ENCODE measurements around the gene FBL.
"Not testable (repeated sequence)": the region's sequence is repeated elsewhere in the genome, so short reads cannot be mapped to it uniquely, and the experiment has no call there.

Gene FBL

GRCh38 chr19:39845933-39846677 lies at the start of gene FBL:
TSS of gene FBL (minus strand) at chr19:39846379. CDS start at chr19:39846300, 79 bp downstream.
- peak; percentile 86 to 98 for DNase-seq

GRCh38 chr19:39895096-39895495 lies 48.9 kb upstream of the FBL start:
- not testable (repeated sequence) for DNase-seq

- not testable (repeated sequence) for DNase-seq
These were observed 48.0 kb upstream of the FBL start for GRCh38 chr19:39894236-39894606.

- not testable (repeated sequence) for DNase-seq
These were observed 47.4 kb upstream of the FBL start for GRCh38 chr19:39893366-39894235.

GRCh38 chr19:39892506-39892902 lies 46.3 kb upstream of the FBL start:
- DNase-seq = not testable (repeated sequence)

GRCh38 chr19:39891660-39892505 lies 45.7 kb upstream of the FBL start:
- not testable (repeated sequence) for DNase-seq

- no peak for DNase-seq
These were observed 44.8 kb upstream of the FBL start for GRCh38 chr19:39890755-39891551.

GRCh38 chr19:39889872-39890754 lies 43.9 kb upstream of the FBL start:
- not testable (repeated sequence) for DNase-seq

GRCh38 chr19:39887456-39887951 lies 41.3 kb upstream of the FBL start:
- DNase-seq = not testable (repeated sequence)

GRCh38 chr19:39885821-39886554 lies 39.8 kb upstream of the FBL start:
- DNase-seq = not testable (repeated sequence)

GRCh38 chr19:39884721-39885120 lies 38.5 kb upstream of the FBL start:
- not testable (repeated sequence) for DNase-seq

GRCh38 chr19:39882645-39883044 lies 36.5 kb upstream of the FBL start:
- not testable (repeated sequence) for DNase-seq

GRCh38 chr19:39881495-39882110 lies 35.4 kb upstream of the FBL start:
- peak; percentile 44 to 82 for DNase-seq

GRCh38 chr19:39880241-39880640 lies 34.1 kb upstream of the FBL start:
- not testable (repeated sequence) for DNase-seq

- DNase-seq = not testable (repeated sequence)
These were observed 33.6 kb upstream of the FBL start for GRCh38 chr19:39879796-39880195.

GRCh38 chr19:39878866-39879265 lies 32.7 kb upstream of the FBL start:
- not testable (repeated sequence) for DNase-seq

GRCh38 chr19:39878398-39878797 lies 32.2 kb upstream of the FBL start:
- DNase-seq = no peak

- not testable (repeated sequence) for DNase-seq
These were observed 31.8 kb upstream of the FBL start for GRCh38 chr19:39877982-39878381.

- not testable (repeated sequence) for DNase-seq
These were observed 31.3 kb upstream of the FBL start for GRCh38 chr19:39877488-39877887.
